ENCODE measurements around the gene WDR1. TPM values are rescaled to one million over a fixed set of nuclear protein-coding genes. Genes with fewer than 3 reads are reported as not detected.

The WDR1 gene
- total RNA-seq, 1 experiment from 2014 or later, result 367 TPM

GRCh38 chr4:10029403-10029802, 87.2 kb downstream of the WDR1 start:
- Histone ChIP-seq H4K91ac (ENCODE audit: insufficient read length, low read depth, low read length) (no peak overlapping the region), H4K8ac (replicated peaks; ENCODE audit: insufficient read length, low read depth, low read length) (no peak overlapping the region), H3K9me3 (ENCODE audit: control insufficient read depth, low read depth, low read length) (no peaks in the 10 kb centered on the region), H3T11ph (ENCODE audit: low read length) (no peak overlapping the region), H3K9ac (ENCODE audit: extremely low read depth, insufficient read length, low read length) (no peak overlapping the region), H2AFZ (ENCODE audit: low read length) (no peak overlapping the region), H2BK15ac (ENCODE audit: low read depth, low read length) (no peak overlapping the region), H4K20me1 (ENCODE audit: control insufficient read depth, insufficient read depth, insufficient read length) (no peaks in the 10 kb centered on the region), H4K5ac (ENCODE audit: insufficient read length, low read depth, low read length) (no peak overlapping the region), H2BK20ac (ENCODE audit: low read depth, low read length, poor library complexity, severe bottlenecking) (no peak overlapping the region), H2BK5ac (ENCODE audit: insufficient read length, low read length) (no peak overlapping the region), H2BK12ac (ENCODE audit: insufficient read length, low read depth, low read length) (no peak overlapping the region), H3K79me2 (ENCODE audit: insufficient read depth, low read length) (no peaks in the 10 kb centered on the region), H3K18ac (ENCODE audit: insufficient read length, low read depth, low read length) (no peak overlapping the region), H3K27me3 (ENCODE audit: insufficient read depth, low read length) (no peaks in the 10 kb centered on the region), H3K4me2 (ENCODE audit: insufficient read depth, insufficient read length, low read length) (no peak overlapping the region), H3K23me2 (ENCODE audit: insufficient read length, low read depth, low read length, poor library complexity, severe bottlenecking) (no peaks in the 10 kb centered on the region), H2AK5ac (ENCODE audit: insufficient read length, low read length) (no peak overlapping the region), H3K4me1 (ENCODE audit: insufficient read depth, low read length) (no peaks in the 10 kb centered on the region), H3K23ac (ENCODE audit: insufficient read length, low read depth, low read length) (no peak overlapping the region), H3K4ac (ENCODE audit: low read depth, low read length) (no peak overlapping the region), H3K14ac (ENCODE audit: insufficient read depth, low read length) (no peak overlapping the region), H3K27ac (ENCODE audit: insufficient read length, low read depth, low read length) (no peak overlapping the region), H2BK120ac (ENCODE audit: low read depth, low read length, poor library complexity, severe bottlenecking) (no peak overlapping the region), H3K56ac (ENCODE audit: insufficient read length, low read depth, low read length) (no peak overlapping the region), H3K79me1 (ENCODE audit: insufficient read depth, low read depth, low read length, poor library complexity, severe bottlenecking) (no peaks in the 10 kb centered on the region)
- no peak for TF ChIP-seq CTCF (conservative IDR thresholded peaks at IDR 0.05)
- Mint-ChIP-seq H3K4me1 (peaks cover 17 to 24% of the 10 kb centered on the region in 2 experiments), H3K27me3 (ENCODE audit: low read depth) (peaks cover 15% of the 10 kb centered on the region), H3K9me3 (no peaks in the 10 kb centered on the region; a peak in 1 of 5 replicates), H3K27ac (no peak overlapping the region), H3K4me3 (no peak overlapping the region), H3K36me3 (ENCODE audit: insufficient read depth in 1 of 3, low read depth in 3 of 3) (no peaks in the 10 kb centered on the region)
- no peak for DNase-seq
- WGBS (ENCODE audit: extremely low coverage, insufficient read length, low lambda C conversion rate), result no CpG with 5 or more reads among the region's 4 CpGs

Data from H9 (cell line).